Measurements from ENCODE around the gene RCOR3.
"Not testable (repeated sequence)": the region's sequence is repeated elsewhere in the genome, so short reads cannot be mapped to it uniquely, and the experiment has no call there.

Gene RCOR3

GRCh38 chr1:211349741-211350140 is 90.6 kb downstream of the RCOR3 start:
- DNase-seq (ENCODE audit: low spot score): no peak

GRCh38 chr1:211352055-211352454 is 92.9 kb downstream of the RCOR3 start:
- DNase-seq (ENCODE audit: low spot score): not testable (repeated sequence)

More at GRCh38 chr1:211349741-211350140, 90.6 kb downstream of the RCOR3 start:
- TF ChIP-seq CTCF (IDR thresholded peaks at IDR 0.05; ENCODE audit: extremely low read depth, missing control alignments): no peak

- no peak for DNase-seq (ENCODE audit: low spot score)
- no peak for TF ChIP-seq CTCF (IDR thresholded peaks at IDR 0.05; ENCODE audit: extremely low read depth, missing control alignments)
These were observed 93.3 kb downstream of the RCOR3 start for GRCh38 chr1:211352465-211352864.

- TF ChIP-seq CTCF (IDR thresholded peaks at IDR 0.05; ENCODE audit: extremely low read depth, missing control alignments): peak; percentile 64
- peak; percentile 62 for DNase-seq (ENCODE audit: low spot score)
These were observed 93.9 kb downstream of the RCOR3 start for GRCh38 chr1:211352985-211353515.

GRCh38 chr1:211353562-211354212 is 94.5 kb downstream of the RCOR3 start:
- DNase-seq (ENCODE audit: low spot score): no peak
- TF ChIP-seq CTCF (IDR thresholded peaks at IDR 0.05; ENCODE audit: extremely low read depth, missing control alignments): no peak

GRCh38 chr1:211355873-211356272 is 96.7 kb downstream of the RCOR3 start:
- no peak for DNase-seq (ENCODE audit: low spot score)
- no peak for TF ChIP-seq CTCF (IDR thresholded peaks at IDR 0.05; ENCODE audit: extremely low read depth, missing control alignments)

GRCh38 chr1:211356723-211357407 is 97.7 kb downstream of the RCOR3 start:
- DNase-seq (ENCODE audit: low spot score): no peak
- no peak for TF ChIP-seq CTCF (IDR thresholded peaks at IDR 0.05; ENCODE audit: extremely low read depth, missing control alignments)
